Measurements from ENCODE around the gene RAX2.

Gene RAX2

DNA sequence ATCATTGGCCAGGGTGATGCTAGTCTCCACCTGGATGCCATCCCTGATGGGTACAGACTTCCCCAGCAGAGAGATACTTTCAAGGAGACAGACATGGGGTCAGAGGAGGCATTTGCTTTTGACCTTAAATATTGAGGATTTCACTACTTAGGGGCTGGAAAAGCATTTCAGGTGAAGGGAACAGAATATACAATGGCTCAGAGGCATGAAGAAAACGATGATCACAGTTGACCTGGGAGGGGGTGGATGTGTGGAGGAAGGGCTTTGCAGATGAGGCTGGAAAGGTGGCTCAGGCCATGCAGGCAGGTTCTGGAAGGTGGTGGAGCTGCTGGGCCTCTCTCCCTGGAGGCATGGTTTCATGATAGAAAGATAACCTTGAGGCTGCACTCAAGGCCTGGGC is 10.3 kb upstream of the RAX2 start:
- no peak for DNase-seq
- in situ Hi-C loops (cut with HindIII; ENCODE audit: low pct_ligation_motif_present, low pct_unique_long_range_greater_than_20kb, low sequenced_read_pairs), result no loop called here

GRCh38 chr19:3781603-3782002 is 9.6 kb upstream of the RAX2 start:
- in situ Hi-C loops (cut with HindIII; ENCODE audit: low pct_ligation_motif_present, low pct_unique_long_range_greater_than_20kb, low sequenced_read_pairs), result no loop called here
- DNase-seq, result no peak

GRCh38 chr19:3780786-3781304 is 8.8 kb upstream of the RAX2 start:
- in situ Hi-C loops (cut with HindIII; ENCODE audit: low pct_ligation_motif_present, low pct_unique_long_range_greater_than_20kb, low sequenced_read_pairs), result no loop called here
- DNase-seq, result no peak

DNA sequence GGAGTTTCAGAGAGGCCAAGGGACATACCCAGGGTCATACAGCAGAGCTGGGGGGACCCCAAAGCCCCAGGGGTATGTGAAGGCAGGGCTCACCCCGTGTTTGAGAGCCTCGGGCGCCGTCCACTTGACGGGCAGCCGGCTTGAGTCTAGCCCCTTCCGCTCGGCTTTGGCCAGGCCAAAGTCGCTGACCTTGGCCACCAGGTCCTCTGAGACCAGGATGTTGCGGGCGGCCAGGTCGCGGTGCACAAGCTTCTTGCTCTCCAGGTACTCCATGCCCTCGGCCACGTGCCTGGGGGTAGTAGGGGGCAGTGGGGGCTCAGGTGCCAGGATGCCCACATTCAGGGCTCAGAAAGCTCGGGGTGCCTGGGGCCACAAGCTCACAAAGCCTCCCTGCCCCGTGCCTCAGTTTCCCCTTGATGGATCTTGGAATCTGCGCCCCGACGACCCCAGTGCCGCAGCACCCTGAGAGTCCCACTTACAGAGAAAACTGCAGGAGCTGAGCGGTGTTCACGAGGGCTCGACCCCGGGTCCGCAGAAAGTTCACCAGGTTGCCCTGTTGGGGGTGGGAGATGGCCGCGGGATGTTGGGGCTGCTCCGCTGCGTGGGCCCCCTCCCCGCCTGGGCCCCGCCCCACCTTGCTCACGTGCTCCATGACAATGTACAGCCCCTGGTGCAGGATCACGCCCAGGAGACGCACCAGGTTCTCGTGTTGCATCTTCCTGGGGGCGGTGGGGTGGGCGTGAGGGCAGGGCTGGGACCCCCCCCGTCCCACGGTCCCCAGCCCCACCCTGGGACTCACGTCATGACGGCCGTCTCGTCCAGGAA is 7.1 kb upstream of the RAX2 start:
- no peak for DNase-seq
- in situ Hi-C loops (cut with HindIII; ENCODE audit: low pct_ligation_motif_present, low pct_unique_long_range_greater_than_20kb, low sequenced_read_pairs), result no loop called here

DNA sequence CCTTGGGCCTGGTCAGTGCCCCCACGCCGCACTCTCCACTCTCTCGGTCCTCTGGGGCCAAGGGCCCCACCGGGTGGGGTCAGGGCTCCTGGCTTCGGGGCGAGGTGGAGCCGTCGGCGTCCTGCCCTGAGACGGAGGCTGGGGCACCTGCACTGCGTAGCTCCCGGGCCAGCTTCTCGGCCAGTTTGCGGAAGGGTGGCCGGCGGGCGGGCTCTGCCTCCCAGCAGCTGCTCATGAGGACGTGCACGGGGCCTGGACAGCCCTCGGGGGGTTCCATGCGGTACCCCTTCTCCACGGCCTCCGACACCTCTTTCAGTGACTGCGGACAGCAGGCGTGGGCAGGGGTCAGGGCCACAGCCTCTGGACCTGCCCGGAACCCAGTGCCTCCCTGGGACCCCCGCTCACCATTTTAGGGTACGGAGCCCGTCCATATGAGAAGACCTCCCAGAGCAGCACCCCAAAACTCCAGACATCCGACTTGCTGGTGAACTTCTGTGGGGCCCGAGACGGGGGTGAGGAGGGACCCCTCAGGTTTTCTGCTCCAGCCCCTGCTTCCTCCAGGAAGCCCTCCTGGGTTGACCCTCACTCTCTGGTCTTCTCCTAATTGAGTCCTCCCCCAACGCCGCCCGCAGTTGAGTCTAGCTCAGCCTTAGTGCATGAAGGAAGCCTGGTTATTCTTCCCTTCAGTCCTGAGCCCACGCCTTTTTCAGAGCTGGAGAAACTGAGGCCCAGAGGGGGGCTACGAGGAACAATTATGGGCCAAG is 6.3 kb upstream of the RAX2 start:
- DNase-seq, result no peak
- in situ Hi-C loops (cut with HindIII; ENCODE audit: low pct_ligation_motif_present, low pct_unique_long_range_greater_than_20kb, low sequenced_read_pairs), result no loop called here

- DNase-seq, result no peak
- in situ Hi-C loops (cut with HindIII; ENCODE audit: low pct_ligation_motif_present, low pct_unique_long_range_greater_than_20kb, low sequenced_read_pairs), result no loop called here
Measured at GRCh38 chr19:3776479-3777040, 4.5 kb upstream of the RAX2 start.

- in situ Hi-C loops (cut with HindIII; ENCODE audit: low pct_ligation_motif_present, low pct_unique_long_range_greater_than_20kb, low sequenced_read_pairs), result no loop called here
- DNase-seq, result no peak
Measured at GRCh38 chr19:3775831-3776230, 3.8 kb upstream of the RAX2 start.

GRCh38 chr19:3775374-3775711 is 3.3 kb upstream of the RAX2 start:
- in situ Hi-C loops (cut with HindIII; ENCODE audit: low pct_ligation_motif_present, low pct_unique_long_range_greater_than_20kb, low sequenced_read_pairs), result no loop called here
- DNase-seq, result no peak

GRCh38 chr19:3774621-3775373 is 2.8 kb upstream of the RAX2 start:
- in situ Hi-C loops (cut with HindIII; ENCODE audit: low pct_ligation_motif_present, low pct_unique_long_range_greater_than_20kb, low sequenced_read_pairs), result no loop called here
- DNase-seq, result no peak

GRCh38 chr19:3773814-3774515 is 1.9 kb upstream of the RAX2 start:
- DNase-seq, result no peak
- in situ Hi-C loops (cut with HindIII; ENCODE audit: low pct_ligation_motif_present, low pct_unique_long_range_greater_than_20kb, low sequenced_read_pairs), result no loop called here

DNA sequence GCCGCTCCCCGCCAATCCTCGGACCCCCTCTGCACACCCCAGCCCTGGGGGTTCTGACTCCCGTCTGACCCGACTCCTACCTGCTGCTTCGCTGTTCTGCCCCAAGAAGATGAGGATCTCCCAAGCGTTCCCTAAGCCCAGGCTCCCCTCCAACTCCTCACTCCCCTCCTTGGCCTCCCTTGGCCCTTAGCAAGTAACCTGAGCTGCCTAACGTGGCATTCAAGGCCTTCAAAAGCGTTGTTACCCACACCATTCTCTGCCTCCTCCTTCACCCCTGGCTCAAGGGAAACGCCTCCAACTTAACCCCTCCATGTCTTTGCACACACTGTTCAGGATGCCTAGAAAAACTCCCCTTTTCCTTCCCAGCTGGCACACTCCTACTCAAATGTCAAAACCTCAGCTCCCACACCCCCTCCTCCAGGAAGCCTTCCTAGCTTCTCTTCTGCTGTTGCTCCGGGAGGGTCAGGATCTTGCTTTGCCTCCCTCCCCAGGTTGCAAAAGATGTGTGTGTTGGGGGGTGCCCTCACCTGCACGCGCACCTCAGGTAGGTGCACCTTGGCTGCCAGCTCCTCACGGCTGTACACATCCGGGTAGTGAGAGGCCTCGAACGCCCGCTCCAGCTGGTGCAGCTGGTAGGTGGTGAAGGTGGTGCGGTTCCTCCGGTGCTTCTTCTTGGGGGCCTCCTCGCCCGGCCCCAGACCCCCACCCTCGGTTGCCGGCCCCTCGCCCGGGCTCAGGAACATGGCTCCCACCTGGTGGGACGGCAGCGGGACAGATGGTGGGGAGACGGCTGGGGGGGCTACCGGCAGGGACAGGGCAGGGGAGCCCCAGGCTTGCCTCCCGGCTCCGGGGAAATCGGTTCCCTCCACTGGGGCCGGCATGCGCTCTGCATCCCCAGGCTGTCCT is 775 bp downstream of the RAX2 start:
- no peak for DNase-seq
- in situ Hi-C loops (cut with HindIII; ENCODE audit: low pct_ligation_motif_present, low pct_unique_long_range_greater_than_20kb, low sequenced_read_pairs), result no loop called here

GRCh38 chr19:3770136-3770999 is 1.7 kb downstream of the RAX2 start:
- in situ Hi-C loops (cut with HindIII; ENCODE audit: low pct_ligation_motif_present, low pct_unique_long_range_greater_than_20kb, low sequenced_read_pairs), result no loop called here
- no peak for DNase-seq

GRCh38 chr19:3769494-3769893 is 2.5 kb downstream of the RAX2 start:
- in situ Hi-C loops (cut with HindIII; ENCODE audit: low pct_ligation_motif_present, low pct_unique_long_range_greater_than_20kb, low sequenced_read_pairs), result no loop called here

GRCh38 chr19:3768748-3769099 is 3.3 kb downstream of the RAX2 start:
- DNase-seq, result no peak
- in situ Hi-C loops (cut with HindIII; ENCODE audit: low pct_ligation_motif_present, low pct_unique_long_range_greater_than_20kb, low sequenced_read_pairs), result no loop called here

More at GRCh38 chr19:3769494-3769893, 2.5 kb downstream of the RAX2 start:
- DNase-seq, result no peak

DNA sequence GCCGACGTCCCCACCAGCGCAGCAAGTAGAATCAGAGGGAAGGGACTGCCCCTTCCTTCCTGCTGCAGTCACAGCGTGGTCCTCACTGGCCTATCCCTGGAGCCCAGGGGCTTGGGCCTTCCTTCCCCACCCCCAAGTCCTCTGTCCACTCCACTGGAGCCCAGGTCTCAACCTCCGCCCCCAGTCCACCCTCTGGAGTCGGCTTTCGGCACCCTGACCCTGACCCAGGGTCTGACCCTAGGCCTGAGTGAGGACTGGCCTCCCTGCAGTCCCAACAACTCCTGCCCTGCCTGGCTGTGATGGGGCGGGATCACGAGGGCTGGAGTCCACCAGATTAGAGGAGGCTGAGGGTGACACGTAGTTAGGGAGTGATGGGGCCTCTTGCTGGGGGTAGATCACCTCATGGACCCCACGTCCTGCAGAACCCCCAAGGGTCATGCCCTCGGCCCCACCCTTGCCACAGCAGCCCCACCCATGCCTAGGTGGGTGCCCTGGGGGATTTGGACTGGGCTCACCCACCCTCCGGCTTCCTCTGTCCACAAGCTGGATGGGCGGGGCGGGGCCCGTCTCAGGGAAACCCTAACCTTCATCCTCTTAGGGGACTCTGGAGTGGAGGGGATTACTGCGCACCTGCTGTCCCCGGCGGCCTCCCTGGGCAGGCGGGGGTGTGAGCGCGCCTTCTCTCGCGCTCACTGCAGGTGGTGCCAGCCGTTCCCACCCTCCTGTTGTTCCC is 3.8 kb downstream of the RAX2 start:
- in situ Hi-C loops (cut with HindIII; ENCODE audit: low pct_ligation_motif_present, low pct_unique_long_range_greater_than_20kb, low sequenced_read_pairs), result no loop called here
- DNase-seq, result no peak

- in situ Hi-C loops (cut with HindIII; ENCODE audit: low pct_ligation_motif_present, low pct_unique_long_range_greater_than_20kb, low sequenced_read_pairs), result no loop called here
- DNase-seq, result no peak
Measured at GRCh38 chr19:3767050-3767449, 5.0 kb downstream of the RAX2 start.
